Measurements from ENCODE around the gene THRAP3. TPM values are rescaled to one million over a fixed set of nuclear protein-coding genes. Genes with fewer than 3 reads are reported as not detected.

Gene THRAP3
- total and polyA plus RNA-seq, 9 of the 15 experiments (the other 6 are each of a cell fraction or from before 2014, with no cell fraction given): 66.2 to 135 (median 113) TPM

GRCh38 chr1:36323636-36324352 lies 99.6 kb downstream of the THRAP3 start, which contains the start of gene EVA1B (continued):
- TF ChIP-seq ZNF561 (CRISPR knock-in tag; conservative IDR thresholded peaks at IDR 0.05) (no peak), RFX5 (IDR thresholded peaks at IDR 0.05; ENCODE audit: low read depth, low read length) (no peak), ZNF785 (CRISPR knock-in tag; IDR thresholded peaks at IDR 0.05) (no peak), ZMIZ1 (IDR thresholded peaks at IDR 0.05; ENCODE audit: low read depth in 2 of 2, low read length in 2 of 2) (no peak), ZBTB7A (IDR thresholded peaks at IDR 0.05; ENCODE audit: borderline replicate concordance, control insufficient read depth, low read depth, low read length) (peak; percentile 35; the same call in 1 of the 2 replicates), TAF15 (IDR thresholded peaks at IDR 0.05; ENCODE audit: low read depth, low read length) (no peak), ZNF408 (CRISPR knock-in tag; IDR thresholded peaks at IDR 0.05; ENCODE audit: low read depth) (no peak), GATAD2B (IDR thresholded peaks at IDR 0.05; ENCODE audit: borderline replicate concordance) (no peak), ZNF57 (CRISPR knock-in tag; IDR thresholded peaks at IDR 0.05) (no peak), NR2C2 (CRISPR knock-in tag; IDR thresholded peaks at IDR 0.05) (no peak), NR2C2 (tag; IDR thresholded peaks at IDR 0.05) (no peak), HIVEP1 (CRISPR knock-in tag; IDR thresholded peaks at IDR 0.05) (0 out of 2 replicates have a peak, but pooled peaks have one; percentile 22), YY1 (IDR thresholded peaks at IDR 0.05; ENCODE audit: borderline replicate concordance in 1 of 3, control insufficient read depth in 1 of 3, extremely low read depth in 1 of 3, insufficient read depth in 3 of 3, insufficient read length in 1 of 3, insufficient replicate concordance in 2 of 3, low read depth in 1 of 3, low read length in 2 of 3) (peak in 1 of 3 experiments; percentile 8), TRIM28 (IDR thresholded peaks at IDR 0.05) (0 out of 2 replicates have a peak, but pooled peaks have one; percentile 16), GTF2A2 (tag; IDR thresholded peaks at IDR 0.05) (no peak), DACH1 (IDR thresholded peaks at IDR 0.05; ENCODE audit: partially characterized antibody) (no peak), RBFOX2 (IDR thresholded peaks at IDR 0.05; ENCODE audit: low read depth, low read length) (no peak; the same call in 1 of the 2 replicates), ZFPM2 (CRISPR knock-in tag; IDR thresholded peaks at IDR 0.05) (no peak), C11orf30 (IDR thresholded peaks at IDR 0.05; ENCODE audit: low read depth) (no peak), ZNF507 (tag; conservative IDR thresholded peaks at IDR 0.05) (no peak), ATF1 (CRISPR knock-in tag; IDR thresholded peaks at IDR 0.05) (no peak), ATF1 (tag; IDR thresholded peaks at IDR 0.05) (no peak)
- TF ChIP-seq, protein P1, sequence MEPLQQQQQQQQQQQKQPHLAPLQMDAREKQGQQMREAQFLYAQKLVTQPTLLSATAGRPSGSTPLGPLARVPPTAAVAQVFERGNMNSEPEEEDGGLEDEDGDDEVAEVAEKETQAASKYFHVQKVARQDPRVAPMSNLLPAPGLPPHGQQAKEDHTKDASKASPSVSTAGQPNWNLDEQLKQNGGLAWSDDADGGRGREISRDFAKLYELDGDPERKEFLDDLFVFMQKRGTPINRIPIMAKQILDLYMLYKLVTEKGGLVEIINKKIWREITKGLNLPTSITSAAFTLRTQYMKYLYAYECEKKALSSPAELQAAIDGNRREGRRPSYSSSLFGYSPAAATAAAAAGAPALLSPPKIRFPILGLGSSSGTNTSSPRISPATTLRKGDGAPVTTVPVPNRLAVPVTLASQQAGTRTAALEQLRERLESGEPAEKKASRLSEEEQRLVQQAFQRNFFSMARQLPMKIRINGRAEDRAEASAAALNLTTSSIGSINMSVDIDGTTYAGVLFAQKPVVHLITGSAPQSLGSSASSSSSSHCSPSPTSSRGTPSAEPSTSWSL (CRISPR knock-in tag; IDR thresholded peaks at IDR 0.05; ENCODE audit: borderline replicate concordance): no peak

Data from K562 (cell line).